ENCODE measurements around the gene RARB. TPM values are rescaled to one million over a fixed set of nuclear protein-coding genes. Genes with fewer than 3 reads are reported as not detected.
A peak's percentile ranks its signal among the peaks of the same experiment; 100 is the strongest.

RARB gene
- total RNA-seq, 1 donor from 2014 or later, result 20.3 TPM

DNA sequence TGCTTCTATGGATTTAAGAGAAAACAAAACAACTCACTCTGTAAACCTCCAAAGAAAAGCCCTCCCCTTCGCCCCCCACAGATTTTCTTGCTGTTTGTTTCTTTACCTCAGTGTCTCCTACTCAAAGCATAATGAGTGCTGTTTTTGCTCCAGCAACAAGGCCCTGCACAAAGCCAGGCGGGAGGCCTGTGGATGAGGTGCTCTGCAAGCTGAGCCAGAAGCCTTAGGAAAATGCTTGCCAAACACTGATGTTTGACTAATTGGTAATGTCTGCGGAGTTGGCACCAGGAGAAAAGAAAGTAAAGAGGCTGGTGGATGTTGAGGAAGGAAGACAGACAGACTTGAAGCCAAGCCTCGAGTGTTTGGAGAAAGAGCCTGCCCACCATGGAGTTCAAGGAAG lies 99.7 kb downstream of the RARB start:
- no peak for DNase-seq (ENCODE audit: low spot score)
- intact Hi-C loops (cut with DNase I), result no loop called here

DNA sequence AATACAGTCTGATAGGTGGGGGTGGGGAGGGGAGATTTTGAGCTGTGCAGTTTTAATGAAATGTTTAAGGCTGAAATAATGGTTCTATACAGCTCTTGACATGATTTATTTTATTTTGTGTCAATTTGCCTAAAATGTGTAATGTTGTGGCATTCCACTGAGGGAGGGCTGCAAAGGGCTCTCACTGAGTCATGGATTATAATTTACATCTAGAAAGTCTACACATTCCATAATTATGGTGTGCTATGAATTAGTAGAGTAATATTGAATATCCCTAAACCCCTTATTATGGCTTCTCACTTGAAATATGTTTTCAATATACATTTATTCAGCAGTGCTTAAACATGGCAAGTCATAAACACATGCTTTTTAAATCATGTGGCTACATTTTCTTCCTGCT lies 103.9 kb downstream of the RARB start:
- intact Hi-C loops (cut with DNase I), result no loop called here
- no peak for DNase-seq (ENCODE audit: low spot score)

DNA sequence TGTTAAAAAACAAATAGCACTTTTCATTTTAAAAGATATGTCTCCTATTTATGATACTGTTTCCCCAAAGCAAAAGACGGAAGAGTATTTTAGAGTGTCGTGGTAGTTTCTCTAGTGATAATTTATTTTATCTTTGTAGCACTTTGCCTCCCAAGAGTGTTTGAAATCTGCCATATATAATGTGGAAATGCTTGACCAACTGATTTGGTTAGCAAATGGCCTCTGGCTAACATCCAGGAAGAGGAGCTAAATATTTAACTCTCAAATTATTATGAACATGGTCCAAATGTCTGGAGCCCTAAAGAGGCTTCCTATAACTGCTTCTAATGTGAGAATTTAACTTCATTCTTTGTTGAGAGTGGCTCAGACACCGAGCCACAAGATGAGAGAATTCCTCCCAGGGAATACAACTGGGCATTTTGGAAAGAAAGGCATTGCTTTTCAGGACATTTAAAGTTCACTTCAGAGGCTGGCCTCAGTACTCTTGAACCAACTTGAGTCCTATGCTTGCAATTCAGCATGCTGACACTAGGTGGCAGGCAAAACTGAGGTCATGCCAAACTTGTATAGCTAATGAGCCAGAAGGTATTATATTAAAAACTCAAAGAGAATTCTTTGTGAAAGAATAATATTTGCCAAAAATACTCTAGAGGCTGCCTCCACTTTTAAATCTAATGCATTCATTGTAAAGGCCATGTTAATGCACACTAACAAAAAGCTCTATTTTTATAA lies 104.5 kb downstream of the RARB start:
- intact Hi-C loops (cut with DNase I), result no loop called here
- no peak for DNase-seq (ENCODE audit: low spot score)

DNA sequence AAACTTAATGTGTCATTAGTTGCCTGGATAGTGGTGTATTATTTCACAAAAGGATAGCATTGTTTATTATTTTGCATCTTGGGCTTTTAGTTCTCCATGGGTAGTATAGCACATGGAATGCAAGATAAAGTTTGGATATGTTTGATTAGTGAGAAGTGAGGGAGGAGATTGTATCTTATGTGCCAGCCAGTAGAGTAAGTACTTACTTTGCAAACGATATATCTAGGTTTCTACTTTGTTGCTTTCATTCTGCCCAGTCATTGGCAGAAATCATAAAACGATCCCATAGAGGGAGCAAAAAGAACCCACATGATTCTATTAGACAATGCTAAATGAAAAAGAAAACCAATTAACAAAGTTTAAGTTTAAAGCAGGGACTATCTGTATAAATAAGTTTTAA lies 105.3 kb downstream of the RARB start:
- no peak for DNase-seq (ENCODE audit: low spot score)
- intact Hi-C loops (cut with DNase I), result no loop called here

DNA sequence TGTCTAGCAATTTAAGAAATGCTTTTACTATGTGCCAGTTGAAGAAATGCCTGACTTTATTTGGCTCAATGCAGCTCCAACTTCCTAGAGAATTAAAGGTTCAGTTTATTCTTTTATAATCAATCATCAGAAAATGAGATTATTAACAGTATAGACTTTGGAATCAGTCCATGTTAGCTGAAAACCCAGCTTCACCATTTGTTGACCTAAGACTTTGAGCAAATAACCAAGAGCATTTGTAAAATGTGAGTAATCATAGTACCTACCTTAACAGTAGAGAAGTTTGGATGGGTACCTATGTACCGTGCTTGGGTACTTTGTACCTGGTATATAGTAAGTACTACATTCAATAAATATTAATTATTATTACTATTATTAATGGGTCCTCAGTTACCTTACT lies 105.9 kb downstream of the RARB start:
- no peak for DNase-seq (ENCODE audit: low spot score)
- intact Hi-C loops (cut with DNase I), result no loop called here

DNA sequence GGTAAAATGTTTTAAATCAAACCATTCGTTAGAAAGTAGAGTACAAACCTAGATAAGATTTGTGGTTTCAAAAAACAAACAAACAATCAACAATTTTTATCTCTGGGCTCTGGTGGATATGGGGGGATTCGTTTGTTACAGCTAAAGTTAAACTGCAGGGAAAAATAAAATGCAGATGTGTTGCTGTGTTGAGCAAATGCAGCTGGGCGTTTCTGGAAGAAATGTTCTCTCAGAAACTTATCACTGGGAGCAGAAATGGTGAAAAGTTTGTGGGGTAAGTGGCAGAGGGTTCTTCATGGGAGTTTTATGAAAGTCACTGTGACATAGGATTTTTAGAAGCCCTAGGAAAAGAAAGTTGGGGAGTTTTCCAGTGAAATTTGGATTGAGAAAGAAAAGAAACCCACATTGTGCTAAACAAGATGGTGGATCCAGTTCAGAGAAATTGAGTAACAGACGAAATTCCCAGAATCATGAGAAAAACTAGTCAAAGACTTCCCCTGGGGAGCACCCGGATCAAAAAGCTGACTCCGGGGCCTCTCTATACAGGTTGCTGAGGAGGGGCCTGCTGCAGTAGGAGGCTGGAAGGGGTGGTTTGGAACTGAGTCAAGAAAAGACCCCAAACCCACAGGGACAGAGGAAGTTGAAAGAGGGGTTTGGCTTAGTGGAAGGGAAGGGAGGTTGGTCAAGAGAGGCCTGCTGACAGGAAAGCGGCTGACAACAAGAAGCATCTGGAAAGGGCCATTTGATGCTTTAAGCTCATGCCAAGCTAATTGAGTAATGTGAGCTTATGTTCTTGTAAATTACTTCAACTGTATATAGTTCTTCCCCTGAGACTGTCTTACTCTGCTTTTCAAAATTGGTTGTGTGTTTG lies 108.7 kb downstream of the RARB start:
- no peak for DNase-seq (ENCODE audit: low spot score)
- intact Hi-C loops (cut with DNase I), result no loop called here

DNA sequence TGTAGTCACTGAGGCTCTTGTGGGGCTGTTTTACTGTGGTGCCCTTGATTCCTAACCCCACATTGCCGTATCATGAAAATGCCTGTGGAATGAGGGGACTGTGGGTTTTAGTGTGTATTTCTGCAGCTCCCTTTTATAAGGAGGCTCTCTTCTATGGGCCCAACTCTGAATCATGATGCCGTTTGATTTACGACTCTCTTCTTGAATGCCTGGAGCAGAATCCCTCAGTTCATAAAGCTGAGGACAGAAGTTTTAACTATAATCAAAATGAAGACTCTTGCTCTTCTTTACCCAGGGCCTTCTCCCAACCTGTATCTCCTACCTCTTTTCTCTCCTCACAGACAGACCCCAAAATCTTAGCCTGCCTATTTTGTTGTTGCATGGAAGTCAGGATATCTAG lies 109.5 kb downstream of the RARB start:
- no peak for DNase-seq (ENCODE audit: low spot score)
- intact Hi-C loops (cut with DNase I), result no loop called here

DNA sequence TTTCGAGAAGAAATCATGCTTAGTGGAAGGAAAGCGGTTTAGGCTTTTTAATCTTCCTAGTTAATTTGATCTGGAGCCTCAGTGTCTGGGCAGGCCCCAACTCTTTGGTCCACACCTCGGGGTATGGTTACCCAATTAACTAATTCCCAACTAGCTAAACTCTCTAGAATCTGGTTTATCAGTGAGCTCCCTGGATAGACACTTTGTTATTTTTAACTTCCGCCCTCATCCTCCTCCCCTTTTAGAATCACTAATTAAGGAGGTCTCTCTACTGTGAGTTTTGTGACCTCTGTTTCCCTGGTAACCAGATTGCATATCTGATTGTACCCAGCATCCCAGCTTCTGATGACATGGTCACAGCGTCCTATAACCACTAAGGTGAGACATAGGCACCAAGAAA lies 112.2 kb downstream of the RARB start:
- DNase-seq (ENCODE audit: low spot score), result no peak
- intact Hi-C loops (cut with DNase I), result no loop called here

DNA sequence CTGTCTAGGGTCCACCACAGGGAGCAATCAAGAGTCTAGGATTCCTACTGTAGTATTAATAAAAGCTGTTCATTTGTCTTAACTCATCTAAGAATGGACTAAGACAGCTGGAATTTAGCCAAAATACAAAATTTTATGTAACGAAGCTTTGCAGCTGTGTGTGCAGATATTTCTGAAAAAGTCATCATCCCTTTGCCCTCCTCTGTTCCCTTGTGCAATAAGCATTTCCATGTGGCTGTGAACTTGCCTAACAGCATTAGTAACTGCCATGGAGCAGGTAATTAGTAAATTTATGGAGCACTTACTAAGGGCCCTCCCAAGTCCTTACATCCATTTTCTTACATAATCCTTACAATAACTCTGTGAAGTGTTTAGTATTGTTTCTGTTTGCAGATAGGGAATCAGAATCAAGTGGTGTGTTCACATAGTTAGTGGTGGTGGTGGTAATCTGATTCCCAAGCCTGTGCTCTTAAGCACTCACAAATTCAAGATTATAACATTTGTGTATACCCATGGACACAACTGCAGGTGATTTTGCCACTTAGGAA lies 114.5 kb downstream of the RARB start:
- DNase-seq (ENCODE audit: low spot score), result no peak
- intact Hi-C loops (cut with DNase I), result no loop called here

DNA sequence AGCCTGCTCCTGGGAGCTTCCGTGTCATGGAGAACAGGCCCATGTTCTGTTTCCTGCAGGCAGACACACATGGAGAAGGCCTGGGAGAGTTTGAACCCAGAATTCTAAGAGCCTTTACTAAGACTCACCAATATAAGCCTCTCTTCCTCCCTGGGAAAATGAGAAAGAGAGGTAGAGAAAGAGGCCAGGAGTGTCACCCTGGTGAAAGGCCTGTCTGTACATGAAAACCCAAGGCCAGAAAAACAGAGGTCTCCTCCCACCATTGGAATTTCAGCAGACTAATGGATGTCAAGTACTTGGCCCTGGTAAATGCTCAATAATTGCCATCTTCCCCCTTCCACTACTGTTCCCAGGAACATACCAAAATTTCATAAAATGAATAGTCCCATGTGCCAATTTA lies 119.0 kb downstream of the RARB start:
- no peak for DNase-seq (ENCODE audit: low spot score)
- intact Hi-C loops (cut with DNase I), result no loop called here

DNA sequence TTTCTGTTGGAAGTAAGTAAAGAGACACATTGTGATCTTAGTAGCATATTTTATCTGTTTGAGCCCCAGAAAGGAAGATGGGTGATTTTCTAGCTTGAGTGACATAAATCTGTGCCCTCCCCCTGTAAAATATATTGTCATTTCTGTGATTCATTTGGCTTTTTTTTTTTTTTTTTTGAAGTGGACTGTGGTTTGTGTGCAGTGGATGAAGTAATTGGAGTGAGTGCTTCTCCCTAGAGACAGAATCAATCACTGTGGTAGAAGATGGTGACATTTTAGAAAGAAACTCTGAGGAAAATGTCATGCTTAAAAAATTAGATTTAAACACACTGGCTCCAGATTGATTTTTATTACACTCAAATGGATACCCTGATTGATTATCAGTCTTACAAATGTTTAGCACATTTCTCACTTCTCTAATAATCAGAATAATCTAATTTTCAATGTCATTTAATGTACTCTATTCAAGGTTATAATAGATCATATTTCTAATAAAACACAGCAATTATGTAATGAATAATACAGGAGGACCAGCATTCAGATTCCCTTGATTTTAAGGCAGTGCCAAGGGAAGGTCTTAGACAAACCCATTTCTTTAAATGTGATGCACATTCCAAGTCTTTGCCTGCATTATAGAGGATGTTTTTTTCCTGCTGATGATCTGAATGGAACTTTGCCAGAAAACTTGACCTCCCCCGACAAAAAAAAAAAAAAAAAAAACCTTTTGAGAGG lies 120.0 kb downstream of the RARB start:
- intact Hi-C loops (cut with DNase I), result no loop called here
- DNase-seq (ENCODE audit: low spot score), result no peak

DNA sequence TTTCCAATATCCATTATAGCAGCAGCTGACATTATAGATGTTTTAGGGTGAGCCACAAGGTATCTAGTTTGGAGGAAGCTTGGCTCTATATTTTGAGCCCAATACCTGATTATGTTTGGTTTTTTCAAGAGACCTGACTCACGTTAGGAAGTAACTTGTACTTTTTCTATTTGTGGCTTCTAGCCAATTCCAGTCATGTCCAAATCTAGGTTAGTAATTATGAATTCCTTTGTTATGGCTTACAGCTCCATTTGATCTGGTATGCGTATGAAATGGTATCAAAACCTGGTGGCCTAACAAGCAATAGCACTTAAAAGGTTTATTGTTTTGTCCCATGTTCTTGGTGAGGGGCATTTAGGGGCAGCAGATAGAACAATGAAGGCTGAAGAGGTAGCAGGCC lies 120.8 kb downstream of the RARB start:
- intact Hi-C loops (cut with DNase I), result no loop called here
- no peak for DNase-seq (ENCODE audit: low spot score)

DNA sequence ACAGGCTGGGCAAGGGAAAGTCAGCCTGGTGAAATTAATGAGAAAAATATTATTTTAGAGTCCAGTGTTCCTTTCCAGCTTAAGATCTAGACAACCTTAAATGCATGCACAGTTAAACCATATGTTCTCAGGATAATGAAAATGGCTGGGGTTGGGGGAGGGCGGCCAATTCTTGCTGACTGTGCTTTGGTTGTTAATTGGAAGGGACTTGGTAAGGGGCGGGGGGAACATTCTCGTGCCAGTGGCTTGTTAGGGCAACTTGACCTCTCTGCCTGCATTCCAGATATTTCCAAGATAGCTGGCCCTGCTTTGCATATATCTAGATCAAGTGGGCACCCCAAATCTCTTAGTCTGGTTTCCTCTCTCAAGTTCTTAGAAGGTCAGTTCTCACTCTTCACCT lies 124.2 kb downstream of the RARB start:
- peak; percentile 63 for DNase-seq (ENCODE audit: low spot score)
- intact Hi-C loops (cut with DNase I), result no loop called here

DNA sequence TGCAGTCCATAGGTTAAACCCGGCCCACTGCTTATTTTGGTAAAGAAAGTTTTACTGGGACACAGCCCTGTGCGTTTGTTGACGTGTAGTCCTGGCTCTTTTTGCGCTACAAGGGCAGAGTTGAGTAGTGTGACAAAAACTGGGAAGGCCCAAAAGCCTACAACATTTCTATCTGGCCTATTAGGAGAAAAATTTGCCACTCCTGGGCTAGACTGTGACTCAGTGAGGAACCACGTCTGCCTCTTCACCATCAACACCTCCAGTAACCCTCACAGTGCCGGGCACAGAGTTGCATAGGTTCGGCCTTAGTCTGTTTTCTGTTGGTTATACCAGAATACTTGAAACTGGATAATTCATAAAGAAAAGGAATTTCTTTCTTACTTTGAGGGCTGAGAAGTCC lies 126.3 kb downstream of the RARB start:
- intact Hi-C loops (cut with DNase I), result no loop called here
- DNase-seq (ENCODE audit: low spot score), result peak; percentile 35

DNA sequence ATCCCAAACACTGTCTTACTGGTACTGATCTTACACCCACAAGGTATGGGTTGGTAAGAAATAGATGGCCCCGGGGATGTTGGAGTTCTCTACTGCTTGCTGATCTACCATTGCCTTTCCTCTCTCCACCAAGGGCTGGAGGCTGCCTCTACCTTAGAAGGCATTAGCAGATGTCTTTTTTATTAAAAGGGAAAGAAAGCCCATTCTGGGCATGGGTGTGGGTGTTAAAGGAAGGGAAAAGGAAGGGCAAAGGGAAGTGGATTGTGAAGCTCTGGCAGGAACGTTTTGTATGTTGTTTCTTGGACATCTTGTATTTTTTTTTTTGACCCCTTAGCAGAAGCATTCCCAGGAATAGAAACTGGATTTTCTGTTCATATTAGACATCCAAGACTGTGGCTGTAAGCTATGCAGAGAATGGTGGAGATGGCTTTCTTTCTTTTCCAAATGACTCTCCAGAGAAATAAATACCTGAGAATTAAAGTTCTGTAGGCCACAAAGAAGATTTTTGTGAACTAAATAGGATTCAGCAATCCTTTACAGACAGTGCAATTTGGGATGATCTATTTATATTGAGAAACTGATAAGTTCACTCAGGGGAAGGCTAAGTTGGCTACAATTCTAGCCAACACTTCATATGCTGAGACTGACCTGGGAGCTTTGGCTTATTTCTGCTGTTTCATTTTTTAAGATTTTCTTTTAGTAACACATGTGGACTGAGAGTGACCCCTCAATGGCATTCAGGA lies 127.8 kb downstream of the RARB start:
- peak; percentile 10 for DNase-seq (ENCODE audit: low spot score)
- intact Hi-C loops (cut with DNase I), result no loop called here

DNA sequence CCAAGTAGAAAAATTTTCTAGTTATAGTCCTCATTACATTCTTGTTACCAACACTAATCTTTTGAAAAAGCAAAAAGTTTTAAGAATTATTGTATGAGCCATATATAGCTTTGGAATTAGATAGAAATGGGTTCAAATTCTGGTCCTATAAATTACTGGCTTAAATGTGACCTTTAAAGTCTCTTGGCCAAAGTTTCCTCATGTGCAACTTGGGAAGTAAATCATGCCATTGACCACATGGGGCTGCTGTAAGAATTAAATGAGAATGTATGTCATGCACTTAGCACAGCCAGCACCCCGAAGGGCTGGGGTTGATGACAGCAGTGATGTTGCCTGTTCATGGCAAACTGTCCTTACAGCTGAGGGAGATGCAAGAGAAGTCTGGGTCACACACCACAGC lies 128.4 kb downstream of the RARB start:
- intact Hi-C loops (cut with DNase I), result no loop called here
- DNase-seq (ENCODE audit: low spot score), result peak; percentile 24

DNA sequence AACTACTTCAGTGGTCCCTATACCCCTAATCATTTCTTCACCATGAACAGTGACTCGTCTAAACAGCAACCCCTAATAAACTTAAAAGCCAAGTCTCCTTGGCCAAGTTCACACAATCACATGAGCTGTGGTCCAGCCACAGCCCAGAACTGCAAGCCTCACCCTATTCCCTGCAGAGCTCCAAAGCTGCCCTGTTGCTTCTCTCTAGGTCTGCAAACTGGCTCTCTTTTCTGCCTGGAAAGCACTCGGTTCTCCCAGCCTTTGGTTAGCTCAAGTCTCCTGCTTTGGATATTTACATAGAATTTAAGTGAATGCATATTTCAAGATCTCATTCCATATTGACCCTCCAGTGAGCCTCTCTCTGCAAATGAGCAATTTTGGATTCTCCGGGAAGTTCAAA lies 129.6 kb downstream of the RARB start:
- intact Hi-C loops (cut with DNase I), result no loop called here
- DNase-seq (ENCODE audit: low spot score), result peak; percentile 26

DNA sequence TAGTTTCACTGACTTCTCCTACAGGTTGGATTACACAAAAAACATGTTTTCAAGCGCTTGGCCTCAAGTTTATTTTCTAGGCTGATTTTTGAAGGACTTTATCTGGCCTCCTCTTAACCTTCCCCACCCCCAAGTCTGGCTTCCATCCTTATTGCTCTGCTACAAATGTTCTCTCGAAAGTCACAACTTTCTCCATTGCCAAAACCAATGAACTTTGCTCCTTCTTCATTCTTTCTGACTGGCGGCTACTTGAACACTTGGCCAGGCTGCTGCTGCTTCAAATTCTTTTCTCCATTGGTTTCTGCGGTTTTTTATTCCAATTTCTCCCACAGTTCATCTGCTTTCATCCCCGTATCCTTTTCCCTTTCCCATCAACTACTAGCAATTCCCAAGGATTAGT lies 130.1 kb downstream of the RARB start:
- DNase-seq (ENCODE audit: low spot score), result peak; percentile 36
- intact Hi-C loops (cut with DNase I), result no loop called here

DNA sequence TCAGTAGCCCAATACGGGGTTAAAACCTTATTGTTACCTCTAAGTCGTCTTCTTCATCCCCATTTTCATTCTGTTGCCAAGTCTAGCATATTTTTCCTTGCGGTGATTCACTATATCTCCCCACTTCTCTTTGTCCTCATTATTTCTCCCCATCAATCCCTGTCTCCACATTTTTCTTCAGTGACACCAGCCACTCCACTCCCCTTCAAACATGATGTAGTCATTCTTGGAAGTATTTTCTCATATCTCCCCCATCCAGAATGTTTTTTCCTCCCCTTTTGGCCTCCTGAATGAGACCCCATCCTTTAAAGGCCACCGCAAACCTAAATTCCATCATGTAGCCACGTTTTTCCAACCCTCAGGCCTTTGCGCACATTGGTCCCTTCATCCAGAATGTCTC lies 130.7 kb downstream of the RARB start:
- no peak for DNase-seq (ENCODE audit: low spot score)
- intact Hi-C loops (cut with DNase I), result no loop called here

DNA sequence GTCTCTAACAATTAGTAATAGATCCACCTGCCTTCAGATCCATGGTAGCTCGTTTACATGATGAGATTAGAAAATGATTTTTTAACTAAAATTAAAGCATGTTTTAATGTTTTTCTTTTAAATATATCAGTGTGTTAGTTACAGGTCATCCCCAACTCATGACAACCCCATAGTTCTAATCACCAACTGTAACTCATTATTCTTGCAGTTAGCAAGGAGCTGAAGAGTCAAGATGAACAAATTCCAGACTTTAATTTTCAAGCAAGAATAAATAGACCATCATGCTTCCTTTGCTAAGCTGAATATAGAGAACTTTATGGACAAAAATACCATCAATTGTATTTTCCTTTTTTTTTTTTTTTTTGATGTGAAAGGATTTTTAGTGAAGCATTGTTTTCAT lies 135.5 kb downstream of the RARB start:
- no peak for DNase-seq (ENCODE audit: low spot score)
- intact Hi-C loops (cut with DNase I), result no loop called here

Data from cardiac septum (tissue), 1 donor.